ENCODE data around the gene PPP4R3B.

DNA sequence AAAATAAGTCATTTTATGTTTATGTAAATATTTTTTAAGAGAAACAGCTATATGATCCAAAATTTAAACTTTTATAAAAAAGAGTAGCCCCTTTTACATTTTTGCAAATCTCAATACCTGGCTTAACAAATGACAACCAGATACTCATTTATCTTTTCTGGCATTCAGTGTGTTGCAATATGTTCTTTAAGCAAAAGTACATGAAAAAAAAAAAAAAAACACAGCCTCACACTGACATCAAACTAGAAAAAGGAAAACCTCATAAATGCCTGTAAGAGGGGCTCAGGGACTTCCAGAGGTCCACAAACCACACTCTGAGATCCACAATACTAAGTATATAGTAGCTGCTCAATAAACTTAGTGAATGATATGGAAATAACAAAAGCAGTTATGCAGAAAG, 21.9 kb downstream of the PPP4R3B start:
- TF ChIP-seq, protein P1, sequence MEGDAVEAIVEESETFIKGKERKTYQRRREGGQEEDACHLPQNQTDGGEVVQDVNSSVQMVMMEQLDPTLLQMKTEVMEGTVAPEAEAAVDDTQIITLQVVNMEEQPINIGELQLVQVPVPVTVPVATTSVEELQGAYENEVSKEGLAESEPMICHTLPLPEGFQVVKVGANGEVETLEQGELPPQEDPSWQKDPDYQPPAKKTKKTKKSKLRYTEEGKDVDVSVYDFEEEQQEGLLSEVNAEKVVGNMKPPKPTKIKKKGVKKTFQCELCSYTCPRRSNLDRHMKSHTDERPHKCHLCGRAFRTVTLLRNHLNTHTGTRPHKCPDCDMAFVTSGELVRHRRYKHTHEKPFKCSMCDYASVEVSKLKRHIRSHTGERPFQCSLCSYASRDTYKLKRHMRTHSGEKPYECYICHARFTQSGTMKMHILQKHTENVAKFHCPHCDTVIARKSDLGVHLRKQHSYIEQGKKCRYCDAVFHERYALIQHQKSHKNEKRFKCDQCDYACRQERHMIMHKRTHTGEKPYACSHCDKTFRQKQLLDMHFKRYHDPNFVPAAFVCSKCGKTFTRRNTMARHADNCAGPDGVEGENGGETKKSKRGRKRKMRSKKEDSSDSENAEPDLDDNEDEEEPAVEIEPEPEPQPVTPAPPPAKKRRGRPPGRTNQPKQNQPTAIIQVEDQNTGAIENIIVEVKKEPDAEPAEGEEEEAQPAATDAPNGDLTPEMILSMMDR (IDR thresholded peaks at IDR 0.05) = no peak
- TF ChIP-seq POLR2A (IDR thresholded peaks at IDR 0.05) (no peak), POLR2AphosphoS5 (IDR thresholded peaks at IDR 0.05) (no peak)

Measured in breast epithelium (tissue), 3 donors.